VCaP (cell line): ENCODE results near the gene DUSP21.
"Not testable (repeated sequence)": the region's sequence is repeated elsewhere in the genome, so short reads cannot be mapped to it uniquely, and the experiment has no call there.

ENCODE experiments used
- H3K27ac ChIP-seq: fragments of 450-650 bp; 2 replicates; pipeline ENCODE4 v1.5.1; 2017
- CTCF ChIP-seq: fragments of 450-650 bp; conservative IDR thresholded peaks from 2 replicates; pipeline ENCODE4 v1.5.1; 2017; ENCODE audit warnings: mild to moderate bottlenecking, moderate library complexity

DUSP21 gene

GRCh38 chrX:44828008-44828605 lies 15.7 kb upstream of the DUSP21 start:
- H3K27ac ChIP-seq: no peak overlapping the region
- TF ChIP-seq CTCF: no peak

- no peak overlapping the region for H3K27ac ChIP-seq
- TF ChIP-seq CTCF: no peak
These were observed 14.0 kb upstream of the DUSP21 start for GRCh38 chrX:44829832-44830231.

GRCh38 chrX:44842550-44843317 lies 1.1 kb upstream of the DUSP21 start:
- no peak for TF ChIP-seq CTCF
- H3K27ac ChIP-seq: no peak overlapping the region

- TF ChIP-seq CTCF: no peak
- H3K27ac ChIP-seq: no peak overlapping the region
These were observed 511 bp upstream of the DUSP21 start for GRCh38 chrX:44843318-44843702.

GRCh38 chrX:44844204-44844603 lies 383 bp downstream of the DUSP21 start:
- TF ChIP-seq CTCF: no peak
- H3K27ac ChIP-seq: no peak overlapping the region

GRCh38 chrX:44850891-44851290 lies 7.1 kb downstream of the DUSP21 start:
- H3K27ac ChIP-seq: not testable (repeated sequence)

- peak overlapping the region; percentile 94 for H3K27ac ChIP-seq
- no peak for TF ChIP-seq CTCF
These were observed 27.4 kb downstream of the DUSP21 start for GRCh38 chrX:44871114-44871645.
